Esophagus muscularis mucosa (tissue), 4 donors: ENCODE data around the gene SLC25A25. TPM values are rescaled to one million over a fixed set of nuclear protein-coding genes. Genes with fewer than 3 reads are reported as not detected.
"Not testable (repeated sequence)": the region's sequence is repeated elsewhere in the genome, so short reads cannot be mapped to it uniquely, and the experiment has no call there.

Experiments
- DNase-seq: peaks from one replicate; pipeline ENCODE4 v3.0.0-alpha.2; 2017; ENCODE audit errors: extremely low spot score
- H3K27ac ChIP-seq, 4 donors: fragments of 200-600 bp; sonication (generic); replicated peaks in 1 of 4; 1 replicate in 3 of 4; 2 replicates in 1 of 4; pipeline ENCODE4 v1.5.1; 2016 to 2019; ENCODE audit warnings: mild to moderate bottlenecking in 1 of 4
- H3K27me3 ChIP-seq, 4 donors: fragments of 200-600 bp; sonication (generic); one replicate each; pipeline versions ENCODE4 v1.5.1 to v1.6.0; 2016 to 2019
- H3K36me3 ChIP-seq, 4 donors: fragments of 200-600 bp; sonication (generic); one replicate each; pipeline ENCODE4 v1.5.1; 2016 to 2019
- H3K4me1 ChIP-seq, 4 donors: fragments of 200-600 bp; sonication (generic); one replicate each; pipeline ENCODE4 v1.5.1; 2016 to 2019
- H3K4me3 ChIP-seq, 4 donors: fragments of 200-600 bp; sonication (generic); 1 replicate in 2 of 4; 2 replicates in 2 of 4; pipeline ENCODE4 v1.5.1; 2016 to 2019; ENCODE audit warnings: mild to moderate bottlenecking in 4 of 4, moderate library complexity in 1 of 4
- H3K9me3 ChIP-seq, 4 donors: fragments of 200-600 bp; sonication (generic); 1 replicate in 3 of 4; 2 replicates in 1 of 4; pipeline ENCODE4 v1.5.1; 2016 to 2019
- CTCF ChIP-seq, 3 experiments: fragments of 200-600 bp in 2 of 3; fragments of 450-650 bp in 1 of 3; sonication (generic) in 2 of 3; IDR thresholded peaks; one replicate each; pipeline ENCODE4 v1.5.1; 2017 to 2019; ENCODE audit warnings: antibody characterized with exemption in 3 of 3, mild to moderate bottlenecking in 2 of 3, moderate library complexity in 1 of 3
- EP300 ChIP-seq: sonication (generic); formaldehyde crosslinking; IDR thresholded peaks from one replicate; pipeline ENCODE4 v1.6.1; 2017; ENCODE audit warnings: antibody characterized with exemption
- POLR2A ChIP-seq: fragments of 450-650 bp; IDR thresholded peaks from one replicate; pipeline ENCODE4 v1.6.1; 2017; ENCODE audit warnings: antibody characterized with exemption, moderate library complexity, mild to moderate bottlenecking, low read depth
- POLR2AphosphoS5 ChIP-seq, 2 donors: sonication (generic); formaldehyde crosslinking; IDR thresholded peaks; one replicate each; pipeline ENCODE4 v1.6.1; 2017; ENCODE audit warnings: antibody characterized with exemption in 2 of 2
- WGBS: methylation state at CpG from one replicate; pipeline ENCODE4 v1.1.5; 2018; 5-methylcytosine and 5-hydroxymethylcytosine counted together
- intact Hi-C: fragments of 100-400 bp; cut with DNase I; formaldehyde crosslinking; loops from one replicate; pipeline ENCODE4 v1.15.1; 2023
- total RNA-seq, 4 donors: library from RNA; depleted of rRNA; stranded (reverse); fragments of >200 nt; gene quantifications; one replicate each; pipeline versions ENCODE4 v1.1.0 to v1.2.1, GENCODE V29; 2016

Gene SLC25A25
- total RNA-seq, 4 donors from 2014 or later, result 14.5 to 140 (median 21.3) TPM

GRCh38 chr9:128033609-128034008 lies 34.4 kb upstream of the SLC25A25 start:
- peaks cover 3 to 9% (median 5%) of the 10 kb centered on the region in 4 donors for H3K4me1 ChIP-seq
- H3K9me3 ChIP-seq, result no peaks in the 10 kb centered on the region
- no peak overlapping the region for H3K4me3 ChIP-seq
- intact Hi-C loops, result loop anchor here (5.0 to 10.0 kb wide), 2 partner anchors 49 to 84 kb away; partner anchors contain the start of gene EEIG1
- WGBS, result 95% methylated on average over 4 of the region's 4 CpGs
- no peak for TF ChIP-seq POLR2A
- TF ChIP-seq CTCF (IDR thresholded peaks at IDR 0.05), result no peak
- TF ChIP-seq POLR2AphosphoS5 (IDR thresholded peaks at IDR 0.05), result no peak
- no peak for TF ChIP-seq EP300
- DNase-seq, result no peak
- H3K27ac ChIP-seq, result no peak overlapping the region
- no peaks in the 10 kb centered on the region for H3K27me3 ChIP-seq
- H3K36me3 ChIP-seq, result no peaks in the 10 kb centered on the region

GRCh38 chr9:128034821-128035652 lies 33.0 kb upstream of the SLC25A25 start:
- Histone ChIP-seq H3K27ac (no peak overlapping the region), H3K36me3 (no peaks in the 10 kb centered on the region)

GRCh38 chr9:128036522-128036921 lies 31.5 kb upstream of the SLC25A25 start:
- not testable (repeated sequence) for H3K27me3 ChIP-seq, H3K4me1 ChIP-seq, H3K36me3 ChIP-seq, H3K27ac ChIP-seq, H3K9me3 ChIP-seq, DNase-seq, H3K4me3 ChIP-seq
- WGBS, result 82% methylated on average over 3 of the region's 3 CpGs
- intact Hi-C loops, result loop anchor here (10.0 kb wide), 1 partner anchor 52 kb away; the partner anchor contains the start of gene EEIG1

More at GRCh38 chr9:128034821-128035652, 33.0 kb upstream of the SLC25A25 start:
- H3K4me1 ChIP-seq, result peaks cover 3 to 9% (median 5%) of the 10 kb centered on the region in 4 donors
- TF ChIP-seq POLR2AphosphoS5 (IDR thresholded peaks at IDR 0.05), result peak in 1 of 2 donors; percentile 53
- no peak for TF ChIP-seq EP300
- peak; percentile 87 to 96 (median 93) for TF ChIP-seq CTCF (IDR thresholded peaks at IDR 0.05)
- DNase-seq, result peak; percentile 93
- no peaks in the 10 kb centered on the region for H3K9me3 ChIP-seq
- H3K27me3 ChIP-seq, result no peaks in the 10 kb centered on the region
- no peak overlapping the region for H3K4me3 ChIP-seq
- intact Hi-C loops, result loop anchor here (1.0 to 10.0 kb wide), 3 partner anchors 50 to 92 kb away; partner anchors contain the start of gene EEIG1
- 71% methylated on average over 2 of the region's 8 CpGs for WGBS

- H3K4me3 ChIP-seq, H3K27ac ChIP-seq, H3K27me3 ChIP-seq, intact Hi-C loops, DNase-seq, H3K4me1 ChIP-seq, H3K36me3 ChIP-seq, H3K9me3 ChIP-seq: not testable (repeated sequence)
- WGBS, result 78% methylated on average over 3 of the region's 3 CpGs
These were observed 27.2 kb upstream of the SLC25A25 start for GRCh38 chr9:128040783-128041182.

- Histone ChIP-seq H3K4me3 (no peak overlapping the region), H3K9me3 (no peaks in the 10 kb centered on the region), H3K4me1 (peaks cover 0 to 5% (median 0%) of the 10 kb centered on the region in 4 donors), H3K27ac (no peak overlapping the region), H3K36me3 (no peaks in the 10 kb centered on the region), H3K27me3 (no peaks in the 10 kb centered on the region)
- intact Hi-C loops, result no loop called here
- WGBS, result 86% methylated on average over 7 of the region's 7 CpGs
- no peak for DNase-seq
- no peak for TF ChIP-seq POLR2AphosphoS5 (IDR thresholded peaks at IDR 0.05)
- TF ChIP-seq EP300, result no peak
- no peak for TF ChIP-seq CTCF (IDR thresholded peaks at IDR 0.05)
- TF ChIP-seq POLR2A, result no peak
These were observed 26.0 kb upstream of the SLC25A25 start for GRCh38 chr9:128042043-128042442.
